ENCODE results near the gene LDB1. TPM values are rescaled to one million over a fixed set of nuclear protein-coding genes. Genes with fewer than 3 reads are reported as not detected.

LDB1 gene
- total RNA-seq, 6 donors from 2014 or later, result 31.5 to 243 (median 54.9) TPM

DNA sequence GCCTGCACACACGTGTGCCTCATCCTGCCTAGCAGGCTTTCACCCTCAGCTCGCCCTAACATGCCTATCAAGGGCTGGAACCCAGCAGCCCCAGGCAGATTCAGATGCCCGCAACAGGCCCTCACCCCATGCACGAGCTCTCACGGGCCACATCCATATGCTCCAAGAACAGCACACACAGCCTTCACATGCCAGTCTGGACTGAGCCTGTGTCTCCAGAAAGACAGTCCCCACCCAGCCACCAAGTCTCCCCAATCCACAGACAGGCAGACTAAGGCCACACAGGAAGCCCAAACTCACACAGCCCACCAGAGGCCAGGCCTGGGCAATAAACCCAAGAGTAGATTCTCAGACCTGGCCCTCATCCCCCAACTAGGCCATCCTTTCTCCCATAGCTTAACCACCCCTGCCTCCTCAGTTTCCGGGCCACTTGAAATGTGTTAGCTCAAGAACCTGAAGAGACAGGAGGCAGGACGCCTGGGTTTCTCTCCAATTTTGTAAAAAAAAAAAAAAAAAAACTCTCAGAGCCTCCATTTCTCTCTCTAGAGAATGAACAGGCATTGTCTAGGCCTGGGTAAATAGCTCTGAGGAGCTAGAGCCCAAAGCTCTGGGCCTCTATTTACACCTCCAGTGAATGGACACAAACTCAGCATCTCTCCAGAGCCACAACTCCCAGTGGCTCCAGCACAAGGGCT, 6.8 kb downstream of the LDB1 start:
- Histone ChIP-seq H3K4me1 (peaks cover 54 to 60% (median 57%) of the 10 kb centered on the region in 4 donors), H3K27ac (peak overlapping the region in 3 of 4 donors; percentile 94 to 99 (median 99)), H3K36me3 (peaks cover 28 to 33% (median 30%) of the 10 kb centered on the region in 4 donors), H3K9me3 (no peaks in the 10 kb centered on the region), H3K27me3 (no peaks in the 10 kb centered on the region), H3K4me3 (peak overlapping the region in 3 of 4 donors; percentile 64 to 72 (median 70))
- TF ChIP-seq CTCF (IDR thresholded peaks at IDR 0.05) (no peak), POLR2A (IDR thresholded peaks at IDR 0.05) (no peak), EP300 (IDR thresholded peaks at IDR 0.05) (no peak)
- 36 to 41% methylated on average over 4 of the region's 7 CpGs for WGBS, 2 donors
- no peak for ATAC-seq (ENCODE audit: low FRiP score in 2 of 2)
- DNase-seq, result no peak

DNA sequence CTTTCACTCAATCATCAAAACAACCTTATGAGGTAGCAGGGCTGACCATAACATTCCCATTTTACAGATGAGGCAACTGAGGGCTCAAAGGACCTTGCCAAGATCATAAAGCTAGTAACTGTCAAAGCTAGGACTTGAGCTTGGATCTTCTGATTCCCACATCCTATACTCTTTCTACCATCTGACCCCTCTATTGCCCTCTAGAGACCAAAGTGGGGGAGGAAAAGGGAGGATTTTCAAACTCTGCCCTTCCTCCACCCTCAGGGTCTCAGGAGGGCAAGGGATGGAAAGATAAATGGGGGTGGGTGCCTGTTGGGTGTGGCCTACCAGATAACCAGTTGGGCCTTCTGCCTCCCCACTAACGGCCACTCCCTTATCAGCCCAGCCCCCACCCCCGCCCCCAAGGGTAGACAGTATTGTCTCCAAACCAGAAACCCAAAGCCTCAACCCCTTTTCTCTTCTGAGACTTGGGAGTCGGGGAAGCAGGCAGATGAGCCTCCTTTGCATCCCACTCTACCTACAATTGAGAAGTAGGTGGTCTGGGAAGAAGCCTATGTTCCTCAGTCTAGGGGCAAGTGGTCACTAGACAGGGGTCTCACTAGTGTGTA, 7.9 kb downstream of the LDB1 start:
- ATAC-seq (ENCODE audit: low FRiP score in 2 of 2) (no peak), DNase-seq (no peak)
- 49 to 59% methylated on average over 3 of the region's 3 CpGs for WGBS, 2 donors
- Histone ChIP-seq H3K4me1 (peaks cover 43 to 49% (median 46%) of the 10 kb centered on the region in 4 donors), H3K4me3 (no peak overlapping the region), H3K36me3 (peaks cover 28 to 44% (median 41%) of the 10 kb centered on the region in 4 donors), H3K27me3 (no peaks in the 10 kb centered on the region), H3K27ac (no peak overlapping the region), H3K9me3 (no peaks in the 10 kb centered on the region)
- TF ChIP-seq CTCF (IDR thresholded peaks at IDR 0.05), result no peak

- Histone ChIP-seq H3K9me3 (no peaks in the 10 kb centered on the region), H3K27ac (no peak overlapping the region), H3K27me3 (no peaks in the 10 kb centered on the region), H3K4me3 (no peak overlapping the region), H3K36me3 (peaks cover 28 to 52% (median 48%) of the 10 kb centered on the region in 4 donors), H3K4me1 (peaks cover 33 to 39% (median 36%) of the 10 kb centered on the region in 4 donors)
- DNase-seq, result no peak
- 94 to 97% methylated on average over 12 of the region's 12 CpGs for WGBS, 2 donors
- ATAC-seq (ENCODE audit: low FRiP score in 2 of 2), result no peak
- TF ChIP-seq EP300 (IDR thresholded peaks at IDR 0.05), result no peak
- TF ChIP-seq POLR2AphosphoS5 (IDR thresholded peaks at IDR 0.05), result no peak
- no peak for TF ChIP-seq CTCF (IDR thresholded peaks at IDR 0.05)
- TF ChIP-seq POLR2A (IDR thresholded peaks at IDR 0.05), result no peak
Observed at GRCh38 chr10:102111276-102111675, 8.9 kb downstream of the LDB1 start.

GRCh38 chr10:102109166-102110116, 10.7 kb downstream of the LDB1 start:
- peaks cover 19 to 23% (median 22%) of the 10 kb centered on the region in 4 donors for H3K4me1 ChIP-seq
- DNase-seq (no peak), ATAC-seq (ENCODE audit: low FRiP score in 2 of 2) (no peak)
- no peak overlapping the region for H3K4me3 ChIP-seq
- peaks cover 28 to 52% (median 48%) of the 10 kb centered on the region in 4 donors for H3K36me3 ChIP-seq
- H3K9me3 ChIP-seq, result no peaks in the 10 kb centered on the region
- H3K27me3 ChIP-seq, result no peaks in the 10 kb centered on the region
- TF ChIP-seq CTCF (IDR thresholded peaks at IDR 0.05) (no peak), POLR2A (IDR thresholded peaks at IDR 0.05) (no peak), POLR2AphosphoS5 (IDR thresholded peaks at IDR 0.05) (no peak), EP300 (IDR thresholded peaks at IDR 0.05) (no peak)
- no peak overlapping the region for H3K27ac ChIP-seq
- WGBS, 2 donors, result 90 to 96% methylated on average over 22 to 24 of the region's 24 CpGs

All from upper lobe of left lung (tissue), 6 donors.